Glutamatergic neuron (in vitro differentiated cells): ENCODE data around the gene DTNB. TPM values are rescaled to one million over a fixed set of nuclear protein-coding genes. Genes with fewer than 3 reads are reported as not detected.
A peak's percentile ranks its signal among the peaks of the same experiment; 100 is the strongest.

ENCODE experiments used
- DNase-seq: peaks from one replicate; pipeline ENCODE4 v3.0.0; 2022
- H3K27ac Mint-ChIP-seq: one replicate; pipeline ENCODE4 v1.8.0; 2020; ENCODE audit warnings: mild to moderate bottlenecking, mixed read lengths, inconsistent platforms; ENCODE audit not compliant: unreplicated experiment
- H3K27me3 Mint-ChIP-seq: one replicate; pipeline ENCODE4 v1.8.0; 2020; ENCODE audit warnings: mild to moderate bottlenecking, moderate library complexity, mixed read lengths, inconsistent platforms; ENCODE audit not compliant: unreplicated experiment
- H3K36me3 Mint-ChIP-seq: one replicate; pipeline ENCODE4 v1.8.0; 2020; ENCODE audit warnings: mild to moderate bottlenecking, mixed read lengths, inconsistent platforms; ENCODE audit not compliant: unreplicated experiment
- H3K4me1 Mint-ChIP-seq: one replicate; pipeline ENCODE4 v1.8.0; 2020; ENCODE audit warnings: mild to moderate bottlenecking, low read depth, mixed read lengths, inconsistent platforms; ENCODE audit not compliant: unreplicated experiment
- H3K4me3 Mint-ChIP-seq: one replicate; pipeline ENCODE4 v1.8.0; 2020; ENCODE audit warnings: mild to moderate bottlenecking, mixed read lengths, inconsistent platforms; ENCODE audit not compliant: unreplicated experiment
- H3K9me3 Mint-ChIP-seq: one replicate; pipeline ENCODE4 v1.8.0; 2020; ENCODE audit warnings: mild to moderate bottlenecking, moderate library complexity, mixed read lengths, inconsistent platforms; ENCODE audit not compliant: unreplicated experiment
- CTCF ChIP-seq: fragments of 200-600 bp; sonication (generic); IDR thresholded peaks from one replicate; pipeline ENCODE4 v1.5.0; 2021; ENCODE audit not compliant: partially characterized antibody, unreplicated experiment
- total RNA-seq: library from RNA; stranded (reverse); fragmentation: NEBNext Ultra II Directional; extraction: Animal tissue kit (Norgen Biotek cat#: 25700); gene quantifications from one replicate; pipeline ENCODE4 v1.2.1, GENCODE V29; 2021; ENCODE audit not compliant: unreplicated experiment

The DTNB gene
- total RNA-seq, 1 donor from 2014 or later: 41.7 TPM

GRCh38 chr2:25684577-25685473 is 11.4 kb upstream of the DTNB start:
- no peak for DNase-seq

GRCh38 chr2:25682082-25682481 is 8.7 kb upstream of the DTNB start:
- peaks cover 1% of the 10 kb centered on the region for H3K4me1 Mint-ChIP-seq
- DNase-seq: no peak
- H3K4me3 Mint-ChIP-seq: no peak overlapping the region
- no peak overlapping the region for H3K27ac Mint-ChIP-seq
- H3K9me3 Mint-ChIP-seq: peaks cover 3% of the 10 kb centered on the region
- H3K36me3 Mint-ChIP-seq: no peaks in the 10 kb centered on the region
- H3K27me3 Mint-ChIP-seq: peaks cover 1% of the 10 kb centered on the region
- no peak for TF ChIP-seq CTCF

More at GRCh38 chr2:25684577-25685473, 11.4 kb upstream of the DTNB start:
- peaks cover 1% of the 10 kb centered on the region for H3K9me3 Mint-ChIP-seq
- no peak overlapping the region for H3K4me3 Mint-ChIP-seq
- peaks cover 1% of the 10 kb centered on the region for H3K27me3 Mint-ChIP-seq
- TF ChIP-seq CTCF: no peak
- peaks cover 1% of the 10 kb centered on the region for H3K4me1 Mint-ChIP-seq
- no peaks in the 10 kb centered on the region for H3K36me3 Mint-ChIP-seq
- H3K27ac Mint-ChIP-seq: no peak overlapping the region

- Mint-ChIP-seq H3K4me1 (no peaks in the 10 kb centered on the region), H3K36me3 (peaks cover 5% of the 10 kb centered on the region), H3K27ac (no peak overlapping the region), H3K27me3 (peaks cover 14% of the 10 kb centered on the region), H3K9me3 (peaks cover 1% of the 10 kb centered on the region), H3K4me3 (no peak overlapping the region)
- no peak for TF ChIP-seq CTCF
- DNase-seq: no peak
Observed at GRCh38 chr2:25677877-25678276, 4.5 kb upstream of the DTNB start.

- Mint-ChIP-seq H3K27ac (no peak overlapping the region), H3K36me3 (peaks cover 5% of the 10 kb centered on the region), H3K9me3 (peaks cover 1% of the 10 kb centered on the region), H3K4me1 (peaks cover 5% of the 10 kb centered on the region), H3K27me3 (peaks cover 15% of the 10 kb centered on the region), H3K4me3 (peak overlapping the region; percentile 70)
- DNase-seq: no peak
- no peak for TF ChIP-seq CTCF
Observed at GRCh38 chr2:25674077-25674362, 643 bp upstream of the DTNB start.
